ES-I3 (cell line): ENCODE results near the gene SPRY2.

Source experiments
- H3K36me3 ChIP-seq: 2 replicates; pipeline ENCODE4 v1.6.1; 2013; ENCODE audit warnings: mild to moderate bottlenecking, low read length, control low read depth, moderate library complexity; ENCODE audit not compliant: insufficient read depth
- H3K4me1 ChIP-seq: 2 replicates; pipeline ENCODE4 v1.6.1; 2013; ENCODE audit warnings: mild to moderate bottlenecking, control low read depth, low read length; ENCODE audit not compliant: insufficient read depth
- H3K9ac ChIP-seq: 2 replicates; pipeline ENCODE4 v1.6.1; 2013; ENCODE audit warnings: low read depth, mild to moderate bottlenecking, low read length, moderate library complexity
- H3K9me3 ChIP-seq: 2 replicates; pipeline ENCODE4 v1.6.1; 2013; ENCODE audit warnings: mild to moderate bottlenecking, low read length, moderate library complexity; ENCODE audit not compliant: control insufficient read depth, insufficient read depth

SPRY2 gene

DNA sequence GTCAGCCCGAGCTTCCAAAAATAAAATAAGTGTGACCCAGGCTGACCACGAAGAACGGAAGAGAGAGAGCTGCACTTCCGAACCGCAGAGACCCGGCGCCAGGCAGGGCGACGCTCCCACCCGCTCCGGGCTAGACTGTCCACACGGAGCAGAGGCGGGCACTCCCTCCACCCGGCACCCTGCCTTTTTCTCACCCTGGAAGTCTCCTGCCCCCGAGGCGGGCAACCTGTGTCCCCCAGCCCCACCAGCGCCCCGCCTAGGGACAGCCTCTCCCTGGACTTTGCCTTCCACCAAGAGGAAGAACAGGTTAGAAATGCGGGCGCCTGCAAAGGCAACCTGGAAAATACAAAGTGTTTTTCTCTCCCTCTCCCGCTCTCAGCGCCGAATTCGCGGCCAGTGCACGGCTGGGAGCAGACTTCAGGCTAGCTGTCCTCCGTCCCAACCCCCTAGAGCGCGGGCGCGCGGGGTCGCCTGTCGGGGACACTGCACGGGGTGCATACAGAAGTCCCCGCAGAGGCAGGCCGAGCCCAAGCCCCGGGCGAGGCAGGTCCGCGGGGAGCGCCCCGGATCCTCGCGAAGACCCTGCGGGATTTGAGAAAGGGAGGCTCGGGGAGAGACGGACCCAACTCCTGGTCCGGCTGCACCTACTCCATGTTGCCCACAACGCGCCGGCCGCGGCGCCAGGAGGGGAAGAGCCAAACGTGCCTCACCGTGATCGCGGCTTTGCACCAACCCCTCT, 845 bp downstream of the SPRY2 start:
- Histone ChIP-seq H3K4me1 (peaks cover 12% of the 10 kb centered on the region), H3K36me3 (peaks cover 15% of the 10 kb centered on the region), H3K9ac (peak overlapping the region; percentile 96), H3K9me3 (no peaks in the 10 kb centered on the region)

DNA sequence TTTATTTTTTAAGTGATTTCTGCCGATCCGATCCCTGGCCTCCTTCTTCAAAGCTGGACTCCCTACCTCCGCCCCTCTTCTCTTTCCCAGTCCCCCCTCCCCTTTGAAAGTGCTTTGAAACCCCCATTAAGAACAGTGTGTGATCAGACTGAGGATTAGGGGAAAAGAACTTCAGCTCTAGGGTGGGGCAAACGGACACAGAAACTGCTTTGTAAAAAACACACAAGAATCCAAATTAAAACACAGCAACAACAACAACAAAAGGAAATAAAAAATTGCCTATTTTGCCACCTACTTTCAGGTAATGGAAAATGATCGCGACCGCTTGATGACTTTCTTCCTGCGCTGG, 1.4 kb downstream of the SPRY2 start:
- peaks cover 18% of the 10 kb centered on the region for H3K36me3 ChIP-seq
- H3K9me3 ChIP-seq, result no peaks in the 10 kb centered on the region
- H3K9ac ChIP-seq, result peak overlapping the region; percentile 96
- H3K4me1 ChIP-seq, result peaks cover 6% of the 10 kb centered on the region

DNA sequence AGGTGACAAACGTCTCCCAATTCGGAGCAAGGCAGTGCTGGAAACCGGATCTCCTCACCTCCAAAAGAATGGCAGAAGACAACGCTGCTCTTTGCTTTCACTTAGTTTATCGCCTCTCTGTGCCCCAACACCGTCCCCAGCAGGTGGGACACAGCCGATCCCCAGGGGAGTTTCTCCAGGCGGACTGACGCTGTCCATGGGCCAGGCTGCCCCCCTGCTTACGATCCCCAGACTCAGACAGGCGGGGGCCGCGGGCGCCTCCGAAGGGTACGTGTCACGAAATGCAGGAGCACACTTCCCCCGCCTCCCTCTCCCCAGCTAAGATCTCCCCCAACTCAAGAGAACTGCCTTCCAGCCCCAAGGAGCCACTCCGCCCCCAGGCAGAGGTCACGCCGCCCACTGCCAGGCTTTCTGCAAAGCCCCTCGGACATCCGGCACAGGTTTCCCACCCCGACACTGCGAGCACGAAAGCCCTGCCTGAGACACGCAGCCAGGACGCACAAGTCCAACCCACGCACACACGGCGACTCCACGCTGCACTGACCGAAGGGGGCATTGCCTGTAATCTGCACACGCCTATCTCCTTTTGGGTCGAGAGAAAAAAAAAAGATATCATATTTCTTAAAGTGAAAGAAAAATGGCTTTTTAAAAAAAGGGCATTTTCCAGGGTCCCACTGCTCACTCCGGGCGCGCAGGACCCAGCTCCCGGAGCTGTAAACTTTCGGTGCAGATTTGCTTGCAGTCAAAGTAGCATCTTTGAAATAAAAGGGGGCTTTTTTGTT, 2.0 kb downstream of the SPRY2 start:
- H3K4me1 ChIP-seq, result peaks cover 3% of the 10 kb centered on the region; the same call in 1 of the 2 replicates
- no peaks in the 10 kb centered on the region for H3K9me3 ChIP-seq
- H3K36me3 ChIP-seq, result peaks cover 18% of the 10 kb centered on the region
- H3K9ac ChIP-seq, result peak overlapping the region; percentile 96

DNA sequence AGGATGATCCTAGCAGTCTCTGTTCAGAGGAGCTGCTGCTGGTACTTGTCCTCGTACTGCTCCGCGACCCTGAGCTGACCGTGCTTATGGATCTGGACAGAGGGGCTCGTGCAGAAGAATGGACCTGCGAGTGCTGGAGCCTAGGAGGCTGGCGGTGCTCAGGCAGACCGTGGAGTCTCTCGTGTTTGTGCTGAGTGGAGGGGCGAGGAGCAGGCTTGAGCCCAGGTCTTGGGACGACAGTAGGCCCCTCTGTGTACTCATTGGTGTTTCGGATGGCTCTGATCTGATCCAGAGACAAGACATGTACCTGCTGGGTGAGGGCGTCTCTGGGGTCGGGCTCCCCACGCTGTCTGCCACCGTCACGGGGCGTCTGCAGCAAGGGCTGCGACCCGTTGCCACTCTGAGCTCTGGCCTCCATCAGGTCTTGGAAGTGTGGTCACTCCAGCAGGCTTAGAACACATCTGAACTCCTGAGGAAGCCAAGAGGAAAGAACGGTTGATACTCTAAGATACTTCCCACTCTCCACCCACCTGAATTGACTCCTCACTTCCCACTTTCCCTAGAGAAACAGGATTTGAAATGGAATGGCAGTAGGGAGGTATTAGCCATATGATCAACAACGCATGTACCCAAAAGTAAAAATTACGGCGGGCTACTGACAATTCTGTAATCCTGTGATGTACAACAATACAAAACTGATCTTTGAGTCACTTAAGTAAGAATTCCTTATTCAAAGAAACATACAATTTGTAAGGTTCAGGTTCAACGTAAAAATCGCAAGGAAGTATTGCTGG, 3.4 kb downstream of the SPRY2 start:
- Histone ChIP-seq H3K36me3 (peaks cover 18% of the 10 kb centered on the region), H3K9me3 (no peaks in the 10 kb centered on the region), H3K9ac (peak overlapping the region; percentile 96), H3K4me1 (0 out of 2 replicates have a peak, but pooled peaks cover 3% of the 10 kb centered on the region)

DNA sequence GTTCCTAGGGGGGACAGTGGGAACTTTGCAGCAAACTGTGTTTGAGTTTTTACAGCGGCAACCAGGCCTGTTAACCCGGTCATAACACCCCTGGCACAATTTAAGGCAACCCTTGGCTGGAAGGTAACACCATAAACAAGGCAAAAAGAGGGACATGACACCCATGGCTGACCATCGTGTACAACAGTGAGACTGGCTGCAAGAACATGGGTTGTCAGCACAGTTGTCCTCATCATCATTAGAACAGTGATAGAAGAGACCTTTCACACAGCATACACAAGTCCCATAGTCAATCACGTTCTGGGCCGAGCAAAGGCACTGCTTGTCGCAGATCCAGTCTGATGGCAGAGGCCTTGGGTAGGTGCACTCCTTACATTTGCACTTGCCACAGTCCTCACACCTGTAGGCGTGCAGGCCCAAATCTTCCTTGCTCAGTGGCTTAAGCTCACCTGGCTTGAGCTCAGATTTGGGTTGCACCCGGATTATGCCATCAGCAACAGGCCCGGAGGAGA, 4.1 kb downstream of the SPRY2 start:
- Histone ChIP-seq H3K9ac (peak overlapping the region; percentile 96; the same call in 1 of the 2 replicates), H3K9me3 (no peaks in the 10 kb centered on the region), H3K36me3 (peaks cover 21% of the 10 kb centered on the region)

DNA sequence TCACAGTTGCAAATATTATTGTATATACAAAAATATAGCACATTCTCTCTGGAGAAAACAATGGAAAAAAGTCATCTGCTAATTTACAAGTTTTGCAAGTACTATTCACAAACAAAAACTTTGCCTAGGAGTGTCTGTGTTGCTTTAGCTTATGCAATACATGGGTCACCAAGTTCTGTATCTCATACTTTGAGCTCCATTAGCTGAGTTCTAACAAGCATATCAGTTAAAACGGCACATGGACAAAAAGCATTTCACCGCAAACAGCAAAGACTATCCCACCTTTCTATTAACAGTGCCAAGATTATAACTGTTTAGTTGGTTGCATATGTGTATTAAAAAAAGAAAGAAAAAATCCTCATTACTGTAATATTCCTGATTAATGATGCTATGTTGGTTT, 4.6 kb downstream of the SPRY2 start:
- Histone ChIP-seq H3K9ac (peak overlapping the region; percentile 96; the same call in 1 of the 2 replicates), H3K36me3 (peaks cover 21% of the 10 kb centered on the region), H3K9me3 (no peaks in the 10 kb centered on the region), H3K4me1 (0 out of 2 replicates have a peak, but pooled peaks cover 3% of the 10 kb centered on the region)

More for the DNA sequence above, 4.1 kb downstream of the SPRY2 start:
- H3K4me1 ChIP-seq, result 0 out of 2 replicates have a peak, but pooled peaks cover 3% of the 10 kb centered on the region

DNA sequence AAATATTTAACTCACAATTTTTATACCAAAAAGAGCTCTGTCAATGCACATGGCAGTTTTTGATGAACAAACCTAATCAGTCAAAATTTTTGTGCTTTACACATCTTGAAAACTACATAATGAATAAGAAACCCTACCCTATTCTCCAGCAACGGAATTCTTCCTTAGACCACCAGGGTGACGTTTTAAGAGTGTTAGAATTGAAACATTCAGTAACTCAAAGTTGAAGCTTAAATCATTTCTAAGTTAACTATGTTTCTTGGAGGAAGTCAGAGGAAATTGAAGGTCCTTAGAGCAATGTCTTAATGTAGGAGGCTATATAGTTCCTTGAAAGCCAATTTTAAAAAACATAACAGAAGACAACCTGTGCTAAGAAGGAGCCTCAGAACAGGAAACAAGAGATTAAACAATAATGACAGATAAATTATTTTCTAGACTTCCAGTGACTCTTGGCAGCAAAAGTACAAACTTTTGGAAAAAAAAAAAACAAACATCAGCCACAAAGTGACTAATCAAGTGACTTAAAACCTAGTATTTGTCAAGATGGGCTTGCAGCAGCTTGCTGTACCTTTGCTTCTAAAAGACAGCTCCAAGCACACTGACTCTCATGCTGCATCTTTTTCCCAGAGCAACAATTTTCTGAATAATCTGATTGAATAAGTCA, 6.2 kb downstream of the SPRY2 start:
- Histone ChIP-seq H3K9ac (no peak overlapping the region), H3K36me3 (peaks cover 21% of the 10 kb centered on the region), H3K4me1 (peaks cover 3% of the 10 kb centered on the region; the same call in 1 of the 2 replicates), H3K9me3 (no peaks in the 10 kb centered on the region)

DNA sequence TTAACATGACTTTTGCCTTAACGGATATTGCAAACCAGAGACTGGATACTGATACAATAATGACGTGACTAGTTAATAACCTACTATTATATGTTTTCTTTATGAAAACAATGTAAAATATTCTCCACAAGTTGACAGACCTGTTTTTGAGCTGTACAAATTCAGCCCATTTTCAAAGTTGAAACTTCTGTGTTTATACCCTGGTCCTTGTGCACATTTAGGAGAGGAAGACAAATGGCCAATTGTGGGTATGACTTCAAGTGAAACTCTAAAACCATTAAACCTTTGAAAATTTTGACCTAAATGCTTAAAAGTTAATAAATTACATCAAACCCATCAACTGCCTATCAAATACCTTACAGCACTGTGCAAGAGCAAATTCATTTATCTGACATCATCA, 8.9 kb downstream of the SPRY2 start:
- Histone ChIP-seq H3K36me3 (peaks cover 17% of the 10 kb centered on the region), H3K9me3 (no peaks in the 10 kb centered on the region), H3K4me1 (peaks cover 8% of the 10 kb centered on the region; the same call in 1 of the 2 replicates), H3K9ac (no peak overlapping the region)

DNA sequence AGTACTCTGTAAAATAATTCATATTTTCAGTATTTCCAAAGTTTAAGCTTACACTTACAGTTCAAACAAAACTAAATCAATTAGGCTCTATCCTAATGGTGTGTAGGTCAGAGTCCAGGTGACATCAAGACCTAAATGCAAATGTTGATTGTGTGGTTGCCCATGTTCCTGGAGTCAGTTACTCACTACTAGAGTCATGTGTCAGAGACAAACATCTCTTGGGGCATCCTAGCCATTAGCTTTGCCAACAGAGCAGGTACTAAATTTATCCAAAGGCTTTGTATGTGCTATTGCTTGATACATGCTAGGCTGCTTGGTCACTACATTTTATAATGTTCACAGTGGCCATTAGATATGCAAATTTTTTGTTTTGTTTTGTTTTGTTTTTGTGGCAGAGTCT, 11.7 kb downstream of the SPRY2 start:
- H3K4me1 ChIP-seq, result peaks cover 5% of the 10 kb centered on the region; the same call in 1 of the 2 replicates
- peaks cover 3% of the 10 kb centered on the region; the same call in 1 of the 2 replicates for H3K36me3 ChIP-seq
- no peak overlapping the region for H3K9ac ChIP-seq
- H3K9me3 ChIP-seq, result no peaks in the 10 kb centered on the region

DNA sequence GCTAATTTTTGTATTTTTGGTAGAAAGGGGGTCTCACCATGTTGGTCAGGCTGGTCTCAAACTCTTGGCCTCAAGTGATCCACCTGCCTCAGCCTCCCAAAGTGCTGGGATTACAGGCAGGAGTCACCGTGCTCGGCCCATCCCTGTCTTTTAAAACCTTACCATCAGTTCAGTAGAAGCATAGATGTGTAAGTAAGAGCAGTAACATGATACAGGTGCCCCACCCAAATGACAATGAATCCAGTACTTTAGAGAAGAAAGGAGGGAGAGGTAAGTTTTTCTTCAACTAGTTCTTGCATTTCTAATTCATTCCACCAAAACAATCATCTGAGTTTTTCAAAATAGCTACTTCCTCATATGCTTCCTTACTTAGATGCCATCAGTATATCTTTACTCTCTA, 21.9 kb downstream of the SPRY2 start:
- Histone ChIP-seq H3K9ac (no peak overlapping the region), H3K36me3 (no peaks in the 10 kb centered on the region), H3K9me3 (no peaks in the 10 kb centered on the region; the same call in 1 of the 2 replicates), H3K4me1 (no peaks in the 10 kb centered on the region)

DNA sequence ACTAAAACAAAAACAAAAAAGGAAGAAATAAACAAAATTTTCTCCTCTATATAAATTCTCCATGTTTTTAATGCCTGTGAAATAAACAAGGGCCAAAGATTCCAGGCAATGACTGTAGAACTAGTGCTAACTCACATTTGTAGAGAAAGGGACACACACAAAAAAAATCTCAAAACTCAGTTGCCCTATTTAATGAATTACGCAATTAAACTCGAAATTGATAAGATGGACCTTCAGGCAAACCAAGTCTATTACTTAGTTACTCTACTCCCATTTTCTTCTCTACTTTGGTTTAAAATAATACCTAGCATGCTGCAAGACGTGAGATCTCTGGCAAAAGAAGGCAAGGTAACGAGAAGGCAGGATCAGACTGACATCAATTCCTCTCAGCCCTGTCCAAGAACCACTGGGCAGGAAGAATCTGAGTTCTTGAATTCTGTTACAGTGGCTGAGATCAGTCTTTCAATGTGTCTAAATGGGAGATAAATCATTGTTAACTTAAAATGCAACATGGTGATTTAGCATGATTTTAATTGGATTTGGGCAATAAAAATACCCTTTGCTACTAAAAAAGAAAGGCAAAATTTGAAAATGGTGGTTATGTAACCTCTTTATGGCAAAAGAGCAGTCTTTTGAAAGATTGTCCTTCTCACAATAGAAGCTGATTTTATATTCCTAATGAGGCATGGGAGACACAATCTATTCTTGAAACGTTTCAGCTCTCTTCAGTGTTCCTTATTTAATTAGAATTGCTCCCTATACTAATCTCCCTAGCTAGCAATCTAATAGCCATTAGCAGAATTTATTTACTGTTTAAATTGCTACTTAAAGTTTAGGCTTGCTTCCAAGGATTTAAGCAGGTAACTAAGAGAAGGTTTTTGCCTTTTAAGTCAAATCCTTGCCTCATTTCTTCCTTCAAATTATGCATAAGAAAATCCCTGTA, 25.9 kb downstream of the SPRY2 start:
- H3K9me3 ChIP-seq, result no peaks in the 10 kb centered on the region; the same call in 1 of the 2 replicates
- no peaks in the 10 kb centered on the region for H3K36me3 ChIP-seq
- no peak overlapping the region for H3K9ac ChIP-seq
- no peaks in the 10 kb centered on the region for H3K4me1 ChIP-seq

DNA sequence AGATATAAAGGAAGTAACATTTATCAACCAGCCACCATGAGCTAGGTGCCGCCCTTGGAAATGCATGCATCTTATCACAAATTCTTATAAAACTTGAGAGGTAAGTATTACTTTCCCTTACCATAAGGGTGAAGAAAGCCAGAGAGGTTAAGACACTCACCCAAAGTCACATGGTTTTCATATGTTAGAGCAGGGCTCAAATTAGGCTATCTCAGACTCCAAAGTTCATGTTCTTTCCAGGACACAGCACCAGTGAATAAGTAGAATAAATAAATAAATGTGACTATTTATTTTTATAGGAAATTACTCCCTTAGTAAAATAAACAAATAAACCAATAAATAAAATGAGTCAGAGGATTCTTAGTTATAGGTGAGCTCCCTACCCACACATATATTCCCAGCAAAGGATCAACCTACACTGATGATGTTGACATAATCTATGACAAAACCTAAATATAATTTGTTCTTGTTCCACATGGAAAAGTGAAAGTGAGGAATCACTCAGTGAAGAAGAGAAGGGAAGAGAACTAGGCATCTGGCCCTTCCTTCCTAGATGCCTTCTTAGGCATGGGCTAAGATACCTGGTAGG, 27.2 kb downstream of the SPRY2 start:
- Histone ChIP-seq H3K9ac (no peak overlapping the region), H3K9me3 (no peaks in the 10 kb centered on the region; the same call in 1 of the 2 replicates), H3K4me1 (no peaks in the 10 kb centered on the region), H3K36me3 (no peaks in the 10 kb centered on the region)
